ENCODE measurements around the gene DESI2.

- no peak for TF ChIP-seq CTCF (IDR thresholded peaks at IDR 0.05)
- TF ChIP-seq POLR2A (IDR thresholded peaks at IDR 0.05) = no peak
- no peak for TF ChIP-seq POLR2AphosphoS5 (IDR thresholded peaks at IDR 0.05)
Observed at GRCh38 chr1:244709476-244710368, 56.8 kb downstream of the DESI2 start.

All from suprapubic skin (tissue), 4 donors.